Tibial artery (tissue), 4 donors: ENCODE results near the gene ASIC4.

ENCODE experiments used
- DNase-seq, 2 donors: peaks; one replicate each; pipeline ENCODE4 v3.0.0-alpha.2; 2019
- H3K27ac ChIP-seq, 2 donors: fragments of 200-600 bp; sonication (generic) in 1 of 2; 1 replicate in 1 of 2; 2 replicates in 1 of 2; pipeline ENCODE4 v1.5.1; 2018 to 2019; ENCODE audit warnings: mild to moderate bottlenecking in 1 of 2
- H3K27me3 ChIP-seq, 2 donors: fragments of 200-600 bp; sonication (generic) in 1 of 2; one replicate each; pipeline versions ENCODE4 v1.5.1 to v1.6.0; 2016 to 2019
- H3K36me3 ChIP-seq, 3 donors: fragments of 200-600 bp; sonication (generic) in 2 of 3; one replicate each; pipeline ENCODE4 v1.5.1; 2016 to 2019; ENCODE audit warnings: mild to moderate bottlenecking in 2 of 3
- H3K4me1 ChIP-seq, 4 donors: fragments of 200-600 bp; sonication (generic) in 2 of 4; 1 replicate in 3 of 4; 2 replicates in 1 of 4; pipeline ENCODE4 v1.5.1; 2016 to 2019
- H3K4me3 ChIP-seq, 2 donors: fragments of 200-600 bp; sonication (generic) in 1 of 2; 1 replicate in 1 of 2; 2 replicates in 1 of 2; pipeline ENCODE4 v1.5.1; 2018 to 2019; ENCODE audit warnings: mild to moderate bottlenecking in 2 of 2
- H3K9me3 ChIP-seq, 3 donors: fragments of 200-600 bp; sonication (generic) in 1 of 3; one replicate each; pipeline ENCODE4 v1.5.1; 2016 to 2019
- CTCF ChIP-seq, 2 experiments: fragments of 200-600 bp in 1 of 2; fragments of 450-650 bp in 1 of 2; IDR thresholded peaks; one replicate each; pipeline ENCODE4 v1.5.1; 2017 to 2019; ENCODE audit warnings: antibody characterized with exemption in 2 of 2, mild to moderate bottlenecking in 1 of 2, moderate library complexity in 1 of 2
- intact Hi-C: fragments of 100-400 bp; cut with DNase I; formaldehyde crosslinking; loops from one replicate; pipeline ENCODE4 v1.15.0; 2023; ENCODE audit warnings: low total_unique reads

ASIC4 gene

GRCh38 chr2:219483451-219484342 lies 30.6 kb upstream of the ASIC4 start:
- intact Hi-C loops = no loop called here
- H3K4me3 ChIP-seq = peak overlapping the region in 1 of 2 donors; percentile 5
- H3K36me3 ChIP-seq = peaks cover 85 to 100% (median 96%) of the 10 kb centered on the region in 3 donors
- H3K9me3 ChIP-seq = no peaks in the 10 kb centered on the region
- peaks cover 0 to 7% (median 3%) of the 10 kb centered on the region in 4 donors for H3K4me1 ChIP-seq
- peak overlapping the region; percentile 58 to 96 for H3K27ac ChIP-seq
- no peak for TF ChIP-seq CTCF (IDR thresholded peaks at IDR 0.05)
- DNase-seq = no peak
- H3K27me3 ChIP-seq = peaks cover 0 to 3% of the 10 kb centered on the region in 2 donors

- peak overlapping the region in 1 of 2 donors; percentile 5 for H3K4me3 ChIP-seq
- H3K27ac ChIP-seq = peak overlapping the region; percentile 58 to 96
- H3K4me1 ChIP-seq = peaks cover 0 to 7% (median 3%) of the 10 kb centered on the region in 4 donors
- intact Hi-C loops = no loop called here
- H3K36me3 ChIP-seq = peaks cover 84 to 100% (median 96%) of the 10 kb centered on the region in 3 donors
- DNase-seq = no peak
- TF ChIP-seq CTCF (IDR thresholded peaks at IDR 0.05) = no peak
- no peaks in the 10 kb centered on the region for H3K9me3 ChIP-seq
- H3K27me3 ChIP-seq = peaks cover 0 to 3% of the 10 kb centered on the region in 2 donors
Measured at GRCh38 chr2:219484343-219485200, 29.7 kb upstream of the ASIC4 start.

- intact Hi-C loops = no loop called here
- Histone ChIP-seq H3K27me3 (peaks cover 0 to 3% of the 10 kb centered on the region in 2 donors), H3K4me3 (no peak overlapping the region), H3K9me3 (no peaks in the 10 kb centered on the region), H3K27ac (peak overlapping the region; percentile 58 to 96), H3K4me1 (peaks cover 0 to 7% (median 3%) of the 10 kb centered on the region in 4 donors), H3K36me3 (peaks cover 84 to 100% (median 96%) of the 10 kb centered on the region in 3 donors)
- no peak for TF ChIP-seq CTCF (IDR thresholded peaks at IDR 0.05)
- no peak for DNase-seq
Measured at GRCh38 chr2:219485201-219485580, 29.1 kb upstream of the ASIC4 start.

GRCh38 chr2:219486380-219486959 lies 27.8 kb upstream of the ASIC4 start:
- H3K36me3 ChIP-seq = peaks cover 83 to 100% (median 95%) of the 10 kb centered on the region in 3 donors
- H3K4me1 ChIP-seq = peaks cover 0 to 7% (median 3%) of the 10 kb centered on the region in 4 donors
- H3K4me3 ChIP-seq = no peak overlapping the region
- TF ChIP-seq CTCF (IDR thresholded peaks at IDR 0.05) = no peak
- H3K9me3 ChIP-seq = no peaks in the 10 kb centered on the region
- no peak for DNase-seq
- peaks cover 0 to 3% of the 10 kb centered on the region in 2 donors for H3K27me3 ChIP-seq
- intact Hi-C loops = no loop called here
- H3K27ac ChIP-seq = peak overlapping the region; percentile 37 to 96

- Histone ChIP-seq H3K4me3 (no peak overlapping the region), H3K9me3 (no peaks in the 10 kb centered on the region), H3K36me3 (peaks cover 82 to 100% (median 91%) of the 10 kb centered on the region in 3 donors), H3K4me1 (peaks cover 0 to 7% (median 3%) of the 10 kb centered on the region in 4 donors), H3K27ac (peak overlapping the region in 1 of 2 donors; percentile 96), H3K27me3 (peaks cover 0 to 3% of the 10 kb centered on the region in 2 donors)
- no peak for TF ChIP-seq CTCF (IDR thresholded peaks at IDR 0.05)
- intact Hi-C loops = no loop called here
- no peak for DNase-seq
Measured at GRCh38 chr2:219488149-219488843, 26.0 kb upstream of the ASIC4 start.
